NCI-H187 (cell line): Measurements from ENCODE around the gene MRPL44.

ENCODE experiments used
- DNase-seq, 2 experiments: peaks; one replicate each; lab custom pipeline; 2025; lab: John Stamatoyannopoulos, UW

MRPL44 gene

DNA sequence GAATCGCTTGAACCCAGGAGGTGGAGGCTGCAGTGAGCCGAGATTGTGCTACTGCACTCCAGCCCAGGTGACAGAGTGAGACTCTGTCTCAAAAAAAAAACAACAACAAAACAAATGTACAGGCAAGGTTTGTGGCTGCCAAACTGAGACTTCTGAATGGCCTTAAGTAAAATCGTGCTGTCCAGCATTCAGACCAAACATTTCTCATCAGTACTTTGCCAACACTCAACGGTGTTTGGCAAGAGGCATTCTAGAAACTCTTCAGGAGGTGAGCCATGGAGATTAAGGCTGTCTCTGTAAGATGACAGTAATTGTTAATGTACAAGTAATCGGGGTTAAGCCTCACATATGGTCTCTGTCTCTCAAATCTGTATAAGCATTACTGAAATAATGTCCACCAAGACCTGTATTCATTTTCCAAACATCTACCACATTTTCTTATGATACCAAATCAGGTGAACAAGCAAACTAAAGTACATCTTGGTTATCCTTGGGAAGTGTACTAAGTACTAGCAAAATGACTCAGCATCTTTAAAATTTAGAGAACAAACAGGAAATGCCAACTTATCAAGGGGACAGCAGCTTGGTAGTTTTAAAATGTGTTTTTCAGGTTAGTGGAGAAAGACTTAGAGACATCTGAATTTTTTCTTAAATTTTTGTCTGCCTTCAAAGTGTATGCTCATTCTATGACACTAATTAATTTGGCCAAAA lies 52.5 kb downstream of the MRPL44 start:
- DNase-seq: no peak

DNA sequence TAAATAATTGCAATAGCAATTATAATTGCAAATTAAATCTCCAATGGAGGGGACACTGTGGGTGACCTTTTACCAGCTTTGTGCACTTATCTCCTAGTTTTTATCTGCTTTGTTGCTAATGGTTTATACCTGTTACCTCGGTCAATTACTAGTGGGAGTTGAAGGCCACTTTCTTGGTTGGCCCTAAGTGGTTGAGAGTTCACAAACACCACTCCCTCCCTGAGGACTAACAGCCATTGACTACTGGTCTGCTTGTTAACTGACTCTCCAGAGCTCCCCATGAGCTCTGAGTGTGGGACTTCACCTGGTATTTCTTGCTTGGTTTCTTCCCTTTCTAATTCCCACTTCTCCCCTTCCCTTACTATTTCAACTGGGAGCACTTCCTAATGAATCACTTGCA lies 54.6 kb downstream of the MRPL44 start:
- no peak for DNase-seq

DNA sequence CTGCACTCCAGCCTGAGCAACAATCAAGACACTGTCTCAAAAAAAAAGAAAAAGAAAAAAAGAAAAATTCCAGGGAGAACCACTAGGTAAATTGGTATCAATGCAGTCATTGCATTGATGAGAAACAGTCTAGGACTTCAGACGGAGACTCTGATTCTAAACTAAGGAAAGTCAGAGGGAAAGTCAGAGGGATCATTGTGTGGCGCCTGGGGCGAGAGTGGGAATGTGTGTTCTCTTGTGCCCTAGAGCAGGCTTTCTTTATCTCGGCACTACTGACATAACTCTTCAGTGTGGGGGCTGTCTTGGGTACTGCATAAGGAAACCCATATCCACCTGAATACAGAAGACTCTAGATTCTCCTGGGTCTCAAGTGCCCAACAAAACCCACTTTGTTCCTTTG lies 57.1 kb downstream of the MRPL44 start:
- no peak for DNase-seq

DNA sequence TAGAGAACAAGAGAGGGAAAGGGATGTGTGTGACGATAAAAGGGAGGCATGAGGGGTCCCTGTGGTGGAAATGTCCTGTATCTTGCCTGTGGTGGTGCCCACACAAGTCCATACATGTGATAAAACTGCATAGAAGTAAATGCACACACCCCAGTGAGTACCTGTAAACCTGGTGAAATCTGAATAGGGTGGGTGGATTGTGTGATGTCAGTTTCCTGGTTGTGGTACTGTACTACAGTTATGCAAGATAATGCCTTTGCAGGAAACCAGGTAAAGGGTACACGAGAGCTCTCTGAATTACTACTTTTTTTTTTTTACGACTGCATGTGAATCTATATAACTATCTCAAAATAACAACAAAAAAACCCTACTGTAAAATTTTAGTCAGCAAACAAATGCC lies 59.7 kb downstream of the MRPL44 start:
- no peak for DNase-seq
